HL-60 (cell line): ENCODE measurements around the gene OOSP4B.

Experiments used
- POLR2AphosphoS5 ChIP-seq: IDR thresholded peaks from 2 replicates; pipeline ENCODE4 v1.6.1; 2012; ENCODE audit warnings: low read depth
- SPI1 ChIP-seq: IDR thresholded peaks from 2 replicates; pipeline ENCODE4 v1.6.1; 2012; ENCODE audit warnings: low read depth, mild to moderate bottlenecking, borderline replicate concordance
- TF ChIP-seq, protein P1 (sequence below): IDR thresholded peaks from one replicate; pipeline ENCODE4 v1.5.1; 2011; ENCODE audit warnings: low read length, control low read depth, inconsistent platforms; ENCODE audit not compliant: insufficient read depth

DNA sequence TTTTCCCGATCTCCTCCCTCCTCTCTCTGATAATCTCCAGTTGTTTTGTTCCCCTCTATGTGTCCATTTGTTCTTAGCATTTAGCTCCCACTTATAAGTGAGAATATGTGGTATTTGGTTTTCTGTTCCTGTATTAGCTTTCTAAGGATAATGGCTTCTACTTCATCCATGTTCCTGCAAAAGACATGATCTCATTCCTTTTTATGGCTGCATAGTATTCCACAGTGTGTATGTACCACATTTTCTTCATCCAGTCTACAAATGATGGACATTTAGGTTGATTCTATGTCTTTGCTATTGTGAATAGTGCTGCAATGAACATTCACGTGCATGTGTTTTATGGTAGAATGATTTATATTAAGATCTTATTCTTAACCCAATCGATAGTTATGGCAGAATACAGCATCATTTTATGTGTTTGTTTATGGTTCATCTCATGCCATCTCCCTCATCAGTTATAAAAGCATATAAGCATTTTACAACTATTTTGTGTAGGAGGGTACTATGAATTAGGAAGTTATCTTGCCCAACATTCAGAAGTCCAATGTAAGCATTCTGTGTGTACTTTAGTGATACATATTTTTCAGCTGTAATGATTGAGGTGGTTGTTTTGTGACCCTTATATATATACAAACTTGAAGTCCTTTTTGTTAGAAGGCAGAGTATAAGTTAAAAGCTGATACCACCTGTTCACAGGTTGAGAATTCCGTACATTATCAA lies 42.7 kb downstream of the OOSP4B start:
- TF ChIP-seq, protein P1, sequence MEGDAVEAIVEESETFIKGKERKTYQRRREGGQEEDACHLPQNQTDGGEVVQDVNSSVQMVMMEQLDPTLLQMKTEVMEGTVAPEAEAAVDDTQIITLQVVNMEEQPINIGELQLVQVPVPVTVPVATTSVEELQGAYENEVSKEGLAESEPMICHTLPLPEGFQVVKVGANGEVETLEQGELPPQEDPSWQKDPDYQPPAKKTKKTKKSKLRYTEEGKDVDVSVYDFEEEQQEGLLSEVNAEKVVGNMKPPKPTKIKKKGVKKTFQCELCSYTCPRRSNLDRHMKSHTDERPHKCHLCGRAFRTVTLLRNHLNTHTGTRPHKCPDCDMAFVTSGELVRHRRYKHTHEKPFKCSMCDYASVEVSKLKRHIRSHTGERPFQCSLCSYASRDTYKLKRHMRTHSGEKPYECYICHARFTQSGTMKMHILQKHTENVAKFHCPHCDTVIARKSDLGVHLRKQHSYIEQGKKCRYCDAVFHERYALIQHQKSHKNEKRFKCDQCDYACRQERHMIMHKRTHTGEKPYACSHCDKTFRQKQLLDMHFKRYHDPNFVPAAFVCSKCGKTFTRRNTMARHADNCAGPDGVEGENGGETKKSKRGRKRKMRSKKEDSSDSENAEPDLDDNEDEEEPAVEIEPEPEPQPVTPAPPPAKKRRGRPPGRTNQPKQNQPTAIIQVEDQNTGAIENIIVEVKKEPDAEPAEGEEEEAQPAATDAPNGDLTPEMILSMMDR, result no peak
- TF ChIP-seq POLR2AphosphoS5 (no peak), SPI1 (no peak)
